ENCODE data around the gene SLC8A1. TPM values are rescaled to one million over a fixed set of nuclear protein-coding genes. Genes with fewer than 3 reads are reported as not detected.

Gene SLC8A1
- total RNA-seq, 2 donors from 2014 or later, result 4.7 to 6.3 TPM

DNA sequence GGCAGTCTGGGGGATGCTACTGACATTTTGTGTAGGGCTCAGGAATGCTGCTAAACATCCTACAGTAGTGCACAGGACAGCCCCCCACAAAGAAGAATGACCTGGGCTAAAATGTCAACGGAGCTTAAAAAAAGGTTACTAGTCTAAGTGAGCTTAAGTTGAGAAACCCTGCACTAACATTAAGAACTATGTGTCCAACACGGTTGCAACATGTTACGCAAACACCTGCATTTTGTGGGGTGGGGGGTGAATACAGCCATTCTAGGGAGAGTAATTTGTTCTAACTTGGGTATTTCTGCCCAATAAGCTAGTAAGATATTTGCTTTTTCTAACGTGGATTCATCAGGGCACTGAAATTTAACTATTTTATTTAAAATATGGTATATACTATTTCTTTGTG lies 57.9 kb downstream of the SLC8A1 start:
- H3K9me3 Mint-ChIP-seq, result no peaks in the 10 kb centered on the region
- 91% methylated on average over 3 of the region's 4 CpGs; no CpG with 5 or more reads in 1 of the 2 experiments for WGBS, 2 experiments (ENCODE audit: insufficient coverage in 1 of 2, insufficient read length in 1 of 2)
- H3K4me1 ChIP-seq (ENCODE audit: control insufficient read depth, insufficient read depth, low read length), result peaks cover 13% of the 10 kb centered on the region
- H3K4me3 Mint-ChIP-seq, result no peak overlapping the region
- DNase-seq, result no peak
- no peaks in the 10 kb centered on the region for H3K36me3 ChIP-seq (ENCODE audit: control insufficient read depth, insufficient read depth, low read length)
- H3K27me3 ChIP-seq (ENCODE audit: control insufficient read depth, insufficient read depth, low read length, poor library complexity, severe bottlenecking), result no peaks in the 10 kb centered on the region
- H3K9ac ChIP-seq (ENCODE audit: extremely low read depth, low read length, poor library complexity, severe bottlenecking), result no peak overlapping the region
- TF ChIP-seq, protein P1, sequence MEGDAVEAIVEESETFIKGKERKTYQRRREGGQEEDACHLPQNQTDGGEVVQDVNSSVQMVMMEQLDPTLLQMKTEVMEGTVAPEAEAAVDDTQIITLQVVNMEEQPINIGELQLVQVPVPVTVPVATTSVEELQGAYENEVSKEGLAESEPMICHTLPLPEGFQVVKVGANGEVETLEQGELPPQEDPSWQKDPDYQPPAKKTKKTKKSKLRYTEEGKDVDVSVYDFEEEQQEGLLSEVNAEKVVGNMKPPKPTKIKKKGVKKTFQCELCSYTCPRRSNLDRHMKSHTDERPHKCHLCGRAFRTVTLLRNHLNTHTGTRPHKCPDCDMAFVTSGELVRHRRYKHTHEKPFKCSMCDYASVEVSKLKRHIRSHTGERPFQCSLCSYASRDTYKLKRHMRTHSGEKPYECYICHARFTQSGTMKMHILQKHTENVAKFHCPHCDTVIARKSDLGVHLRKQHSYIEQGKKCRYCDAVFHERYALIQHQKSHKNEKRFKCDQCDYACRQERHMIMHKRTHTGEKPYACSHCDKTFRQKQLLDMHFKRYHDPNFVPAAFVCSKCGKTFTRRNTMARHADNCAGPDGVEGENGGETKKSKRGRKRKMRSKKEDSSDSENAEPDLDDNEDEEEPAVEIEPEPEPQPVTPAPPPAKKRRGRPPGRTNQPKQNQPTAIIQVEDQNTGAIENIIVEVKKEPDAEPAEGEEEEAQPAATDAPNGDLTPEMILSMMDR (conservative IDR thresholded peaks at IDR 0.05), result no peak
- H3K27ac ChIP-seq (ENCODE audit: low read depth, low read length), result no peak overlapping the region
- H3K4me3 ChIP-seq (ENCODE audit: low read length), result no peak overlapping the region
- no peak overlapping the region for H3K27ac Mint-ChIP-seq
- no peaks in the 10 kb centered on the region for H3K9me3 ChIP-seq (ENCODE audit: control insufficient read depth, low read length)
- H3K4me1 Mint-ChIP-seq, result peaks cover 29% of the 10 kb centered on the region
- H3K27me3 Mint-ChIP-seq (ENCODE audit: insufficient read depth), result no peaks in the 10 kb centered on the region
- H3K36me3 Mint-ChIP-seq (ENCODE audit: low read depth), result no peaks in the 10 kb centered on the region

DNA sequence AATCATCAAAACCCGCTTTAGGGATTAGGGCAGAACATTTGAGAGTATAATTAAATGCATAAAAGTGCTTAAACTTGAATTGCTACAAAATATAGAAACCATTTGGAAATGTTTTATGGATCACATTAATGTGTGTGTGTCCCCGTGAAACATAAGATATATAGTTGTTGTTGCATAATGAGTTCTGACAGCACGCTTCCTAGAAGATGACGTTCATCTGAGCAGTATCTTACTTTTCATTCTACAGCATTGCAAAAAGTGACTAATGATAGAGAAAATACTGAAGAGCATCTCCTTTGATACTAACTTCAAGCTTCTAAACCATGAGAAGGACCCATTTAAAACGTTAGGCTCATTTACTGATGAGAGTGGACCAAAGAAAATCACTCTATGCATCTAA lies 63.7 kb downstream of the SLC8A1 start:
- TF ChIP-seq, protein P1 (conservative IDR thresholded peaks at IDR 0.05), result no peak
- Mint-ChIP-seq H3K4me1 (peaks cover 16% of the 10 kb centered on the region), H3K27me3 (ENCODE audit: insufficient read depth) (no peaks in the 10 kb centered on the region), H3K4me3 (no peak overlapping the region), H3K36me3 (ENCODE audit: low read depth) (no peaks in the 10 kb centered on the region), H3K27ac (no peak overlapping the region), H3K9me3 (no peaks in the 10 kb centered on the region)
- Histone ChIP-seq H3K4me1 (ENCODE audit: control insufficient read depth, insufficient read depth, low read length) (peaks cover 7% of the 10 kb centered on the region), H3K36me3 (ENCODE audit: control insufficient read depth, insufficient read depth, low read length) (no peaks in the 10 kb centered on the region), H3K27me3 (ENCODE audit: control insufficient read depth, insufficient read depth, low read length, poor library complexity, severe bottlenecking) (no peaks in the 10 kb centered on the region), H3K4me3 (ENCODE audit: low read length) (no peak overlapping the region), H3K9me3 (ENCODE audit: control insufficient read depth, low read length) (no peaks in the 10 kb centered on the region), H3K27ac (ENCODE audit: low read depth, low read length) (no peak overlapping the region), H3K9ac (ENCODE audit: extremely low read depth, low read length, poor library complexity, severe bottlenecking) (no peak overlapping the region)
- no peak for DNase-seq
- WGBS, 2 experiments (ENCODE audit: insufficient coverage in 1 of 2, insufficient read length in 1 of 2), result 95 to 100% methylated on average over 2 to 5 of the region's 5 CpGs

DNA sequence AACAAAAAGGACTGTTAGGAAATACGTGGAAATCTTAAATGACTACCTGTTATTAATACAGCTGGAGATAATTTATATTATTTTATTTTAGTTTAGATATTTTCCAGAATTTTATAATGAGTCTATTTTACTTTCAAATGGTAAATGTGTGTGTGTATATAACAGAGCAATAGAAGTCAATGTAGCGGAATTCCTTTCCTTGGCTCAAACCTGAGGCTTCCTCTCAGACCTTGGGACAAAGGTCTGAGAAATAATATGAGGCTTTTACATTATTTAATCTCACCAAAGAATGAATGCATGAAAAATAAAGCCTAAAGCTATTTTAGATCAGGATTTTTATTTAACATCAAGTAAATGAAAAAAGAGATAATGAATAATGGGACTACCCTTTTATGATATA lies 65.7 kb downstream of the SLC8A1 start:
- H3K27me3 Mint-ChIP-seq (ENCODE audit: insufficient read depth), result no peaks in the 10 kb centered on the region
- 89% methylated on average over 1 of the region's 2 CpGs; no CpG with 5 or more reads in 1 of the 2 experiments for WGBS, 2 experiments (ENCODE audit: insufficient coverage in 1 of 2, insufficient read length in 1 of 2)
- Histone ChIP-seq H3K9ac (ENCODE audit: extremely low read depth, low read length, poor library complexity, severe bottlenecking) (no peak overlapping the region), H3K4me1 (ENCODE audit: control insufficient read depth, insufficient read depth, low read length) (no peaks in the 10 kb centered on the region), H3K9me3 (ENCODE audit: control insufficient read depth, low read length) (peaks cover 8% of the 10 kb centered on the region), H3K27ac (ENCODE audit: low read depth, low read length) (no peak overlapping the region), H3K36me3 (ENCODE audit: control insufficient read depth, insufficient read depth, low read length) (no peaks in the 10 kb centered on the region), H3K4me3 (ENCODE audit: low read length) (no peak overlapping the region), H3K27me3 (ENCODE audit: control insufficient read depth, insufficient read depth, low read length, poor library complexity, severe bottlenecking) (no peaks in the 10 kb centered on the region)
- peaks cover 1% of the 10 kb centered on the region for H3K4me1 Mint-ChIP-seq
- H3K36me3 Mint-ChIP-seq (ENCODE audit: low read depth), result peaks cover 5% of the 10 kb centered on the region
- no peak overlapping the region for H3K4me3 Mint-ChIP-seq
- no peak for DNase-seq
- H3K9me3 Mint-ChIP-seq, result peaks cover 10% of the 10 kb centered on the region
- no peak overlapping the region for H3K27ac Mint-ChIP-seq
- TF ChIP-seq, protein P1 (conservative IDR thresholded peaks at IDR 0.05), result no peak
